SJCRH30 (cell line): ENCODE measurements around the gene HRG. TPM values are rescaled to one million over a fixed set of nuclear protein-coding genes. Genes with fewer than 3 reads are reported as not detected.

Source experiments
- DNase-seq, 2 experiments: peaks; one replicate each; pipeline ENCODE4 v3.0.0-alpha.2; 2015 to 2020
- H3K27ac ChIP-seq: fragments of 250-450 bp; sonication (Bioruptor Pico); 2 replicates; pipeline ENCODE4 v1.5.1; 2020; ENCODE audit warnings: mild to moderate bottlenecking, moderate library complexity
- H3K27me3 ChIP-seq: fragments of 250-450 bp; sonication (Bioruptor Pico); 2 replicates; pipeline ENCODE4 v1.5.1; 2020; ENCODE audit warnings: mild to moderate bottlenecking, moderate library complexity
- H3K36me3 ChIP-seq: fragments of 250-450 bp; sonication (Bioruptor Pico); 2 replicates; pipeline ENCODE4 v1.5.1; 2020; ENCODE audit warnings: mild to moderate bottlenecking, moderate library complexity
- H3K4me1 ChIP-seq: fragments of 250-450 bp; sonication (Bioruptor Pico); 2 replicates; pipeline ENCODE4 v1.5.1; 2020; ENCODE audit warnings: mild to moderate bottlenecking, moderate library complexity
- H3K4me3 ChIP-seq: fragments of 250-450 bp; sonication (Bioruptor Pico); 2 replicates; pipeline ENCODE4 v1.5.1; 2020; ENCODE audit warnings: mild to moderate bottlenecking, moderate library complexity
- H3K9me3 ChIP-seq: fragments of 250-450 bp; sonication (Bioruptor Pico); replicated peaks from 2 replicates; pipeline ENCODE4 v1.5.1; 2020; ENCODE audit warnings: mild to moderate bottlenecking, moderate library complexity
- total RNA-seq: library from RNA; depleted of rRNA; stranded (reverse); fragments of >200 nt; shearing (Covaris generic); gene quantifications from 2 replicates; pipeline ENCODE4 v1.2.3, GENCODE V29; 2014; rRNA removed

The HRG gene
- total RNA-seq, 1 experiment from 2014 or later, result not detected

DNA sequence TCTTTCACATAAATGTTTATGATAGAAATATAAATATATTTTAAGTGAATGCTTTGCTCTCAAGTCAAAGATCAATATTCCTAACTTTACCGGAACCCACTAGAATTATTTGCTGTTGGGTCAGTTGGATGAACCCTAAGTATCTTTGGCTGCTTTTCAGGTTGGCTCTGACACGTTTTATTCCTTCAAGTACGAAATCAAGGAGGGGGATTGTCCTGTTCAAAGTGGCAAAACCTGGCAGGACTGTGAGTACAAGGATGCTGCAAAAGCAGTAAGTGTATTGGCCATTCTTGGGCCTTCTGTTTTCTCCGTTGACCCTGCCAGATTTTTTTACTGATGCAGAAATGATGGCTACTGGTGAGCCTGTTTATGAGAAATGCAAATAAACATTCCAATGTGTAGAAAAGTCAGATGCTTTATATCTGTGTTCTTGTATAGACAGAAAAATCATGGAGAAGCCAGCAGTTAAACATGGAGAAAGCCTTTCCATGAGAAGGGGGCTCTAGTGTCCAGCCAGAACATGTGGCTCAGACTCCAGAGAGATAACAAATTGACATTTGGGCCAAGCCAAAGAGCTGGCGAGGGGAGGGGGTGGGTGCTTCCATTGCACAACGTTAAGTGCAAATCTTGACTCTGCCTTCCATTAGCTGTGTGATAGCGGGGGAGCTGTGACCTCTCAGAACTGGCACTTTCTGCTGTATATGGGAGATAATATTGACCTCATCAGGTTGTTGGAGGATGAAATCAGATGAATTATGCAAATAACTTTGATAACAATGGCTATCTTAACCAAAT lies 54.3 kb downstream of the HRG start:
- Histone ChIP-seq H3K9me3 (no peaks in the 10 kb centered on the region), H3K27me3 (no peaks in the 10 kb centered on the region), H3K27ac (no peak overlapping the region), H3K4me1 (no peaks in the 10 kb centered on the region), H3K36me3 (no peaks in the 10 kb centered on the region), H3K4me3 (no peak overlapping the region)
- no peak for DNase-seq

DNA sequence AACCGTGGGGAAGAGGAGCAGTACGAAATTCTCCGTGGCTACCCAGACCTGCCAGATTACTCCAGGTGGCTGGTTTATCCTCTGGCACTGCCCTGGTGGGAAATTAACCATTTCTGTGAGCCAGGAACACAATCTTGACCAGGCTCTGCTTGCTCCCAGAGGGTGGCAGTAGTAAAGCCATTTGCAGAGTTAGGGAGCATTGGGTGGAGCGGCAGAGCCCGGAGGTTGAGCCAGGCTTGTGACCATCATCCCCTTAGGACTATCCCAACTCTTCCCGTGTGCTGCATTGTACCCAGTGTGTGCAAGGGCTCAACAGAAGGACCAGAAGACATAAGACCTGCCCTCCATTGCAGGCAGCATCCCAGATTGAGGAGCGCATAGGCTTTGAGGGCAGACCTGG lies 56.6 kb downstream of the HRG start:
- H3K27ac ChIP-seq, result no peak overlapping the region
- no peak overlapping the region for H3K4me3 ChIP-seq
- no peak for DNase-seq
- H3K4me1 ChIP-seq, result no peaks in the 10 kb centered on the region
- no peaks in the 10 kb centered on the region for H3K36me3 ChIP-seq
- no peaks in the 10 kb centered on the region for H3K27me3 ChIP-seq
- H3K9me3 ChIP-seq, result no peaks in the 10 kb centered on the region

DNA sequence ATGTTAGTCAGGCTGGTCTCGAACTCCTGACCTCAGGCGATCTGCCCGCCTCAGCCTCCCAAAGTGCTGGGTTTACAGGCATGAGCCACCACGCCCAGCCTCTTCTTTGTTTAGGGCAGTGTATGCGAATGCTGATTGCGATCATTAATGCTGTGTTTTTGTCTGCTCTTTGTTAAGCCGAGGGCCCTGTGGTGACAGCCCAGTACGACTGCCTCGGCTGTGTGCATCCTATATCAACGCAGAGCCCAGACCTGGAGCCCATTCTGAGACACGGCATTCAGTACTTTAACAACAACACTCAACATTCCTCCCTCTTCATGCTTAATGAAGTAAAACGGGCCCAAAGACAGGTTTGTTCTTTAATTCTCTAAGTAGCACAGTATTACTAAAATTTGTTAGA lies 59.1 kb downstream of the HRG start:
- H3K4me3 ChIP-seq, result no peak overlapping the region
- DNase-seq, result no peak
- no peaks in the 10 kb centered on the region for H3K27me3 ChIP-seq
- H3K27ac ChIP-seq, result no peak overlapping the region
- no peaks in the 10 kb centered on the region for H3K9me3 ChIP-seq
- no peaks in the 10 kb centered on the region for H3K4me1 ChIP-seq
- no peaks in the 10 kb centered on the region for H3K36me3 ChIP-seq

Other genes with a start within 250 kb of the HRG start
- 0.56 and 0.87 TPM in 2 replicates for gene CRYGS, start 121.6 kb upstream of the HRG start, total RNA-seq
- gene TBCCD1, start 98.7 kb upstream of the HRG start, total RNA-seq, result 19.1 and 19.3 TPM in 2 replicates
- gene DNAJB11, start 95.3 kb upstream of the HRG start, total RNA-seq, result 79.4 and 80.1 TPM in 2 replicates
- gene AHSG, start 53.0 kb upstream of the HRG start, total RNA-seq, result not detected in 2 replicates
- gene FETUB, start 25.6 kb upstream of the HRG start, total RNA-seq, result not detected in 2 replicates
- gene KNG1, start 51.3 kb downstream of the HRG start, total RNA-seq, result not detected in 2 replicates
- 261 and 315 TPM in 2 replicates for gene EIF4A2, start 117.6 kb downstream of the HRG start, total RNA-seq
- 85.5 and 96.6 TPM in 2 replicates for gene RFC4, start 140.5 kb downstream of the HRG start, total RNA-seq
- gene ADIPOQ, start 176.7 kb downstream of the HRG start, total RNA-seq, result not detected in 2 replicates